ENCODE measurements around the gene PVALEF. TPM values are rescaled to one million over a fixed set of nuclear protein-coding genes. Genes with fewer than 3 reads are reported as not detected.

The PVALEF gene
- total RNA-seq, 4 donors from 2014 or later, result not detected

DNA sequence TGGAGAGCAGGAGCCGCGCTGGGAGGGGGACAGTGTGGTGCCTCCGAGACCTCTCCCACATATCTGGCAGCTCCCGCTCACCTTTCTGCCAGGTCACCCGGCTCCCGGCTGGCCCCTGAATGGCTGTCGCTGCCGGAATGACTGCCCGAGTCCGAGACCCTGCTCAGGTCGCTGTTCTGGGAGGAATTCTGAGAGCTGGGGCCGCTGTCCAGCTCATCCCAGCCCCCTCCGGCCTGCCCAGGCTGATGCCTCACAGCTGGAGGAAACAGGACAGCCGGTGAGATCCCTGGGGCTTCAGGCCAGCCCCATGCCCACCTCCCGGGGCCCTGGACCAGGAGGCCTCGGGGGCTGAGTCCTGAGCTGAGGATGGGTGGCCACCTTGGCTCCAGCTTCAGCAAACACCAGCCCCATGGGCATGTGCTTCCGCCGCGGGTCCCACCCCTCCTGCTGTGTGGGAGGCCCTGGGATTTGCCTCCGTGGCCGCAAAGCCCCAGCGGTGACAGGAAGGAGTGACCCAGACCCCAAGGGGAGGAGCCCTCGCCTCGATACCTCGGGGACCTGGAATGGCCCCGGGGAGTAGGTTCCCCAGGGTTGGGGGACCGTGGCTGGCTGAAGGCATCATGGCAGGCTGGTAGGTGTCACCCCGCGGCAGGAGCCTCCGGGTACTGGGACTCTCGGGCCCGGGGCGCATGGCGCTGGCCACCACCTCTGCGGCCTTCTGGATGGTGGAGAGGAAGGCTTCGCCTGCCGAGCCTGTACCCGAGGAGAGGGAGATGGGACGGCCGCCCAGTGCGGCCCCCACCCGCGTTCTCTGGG lies 66.7 kb downstream of the PVALEF start:
- 91 to 94% methylated on average over 17 to 33 of the region's 43 CpGs for WGBS, 2 donors
- DNase-seq (ENCODE audit: low spot score in 2 of 2), result no peak
- intact Hi-C loops (cut with DNase I; ENCODE audit: low total_unique reads), result loop anchor here (10.0 kb wide), 1 partner anchor 207 kb away; no protein-coding TSS in a partner anchor
- TF ChIP-seq POLR2A (IDR thresholded peaks at IDR 0.05), result no peak
- TF ChIP-seq, protein P1, sequence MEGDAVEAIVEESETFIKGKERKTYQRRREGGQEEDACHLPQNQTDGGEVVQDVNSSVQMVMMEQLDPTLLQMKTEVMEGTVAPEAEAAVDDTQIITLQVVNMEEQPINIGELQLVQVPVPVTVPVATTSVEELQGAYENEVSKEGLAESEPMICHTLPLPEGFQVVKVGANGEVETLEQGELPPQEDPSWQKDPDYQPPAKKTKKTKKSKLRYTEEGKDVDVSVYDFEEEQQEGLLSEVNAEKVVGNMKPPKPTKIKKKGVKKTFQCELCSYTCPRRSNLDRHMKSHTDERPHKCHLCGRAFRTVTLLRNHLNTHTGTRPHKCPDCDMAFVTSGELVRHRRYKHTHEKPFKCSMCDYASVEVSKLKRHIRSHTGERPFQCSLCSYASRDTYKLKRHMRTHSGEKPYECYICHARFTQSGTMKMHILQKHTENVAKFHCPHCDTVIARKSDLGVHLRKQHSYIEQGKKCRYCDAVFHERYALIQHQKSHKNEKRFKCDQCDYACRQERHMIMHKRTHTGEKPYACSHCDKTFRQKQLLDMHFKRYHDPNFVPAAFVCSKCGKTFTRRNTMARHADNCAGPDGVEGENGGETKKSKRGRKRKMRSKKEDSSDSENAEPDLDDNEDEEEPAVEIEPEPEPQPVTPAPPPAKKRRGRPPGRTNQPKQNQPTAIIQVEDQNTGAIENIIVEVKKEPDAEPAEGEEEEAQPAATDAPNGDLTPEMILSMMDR (IDR thresholded peaks at IDR 0.05), result no peak
- no peak overlapping the region for H3K4me3 ChIP-seq (ENCODE audit: low read depth, poor library complexity, severe bottlenecking)

MicroRNAs encoded within 50 kb of the gene (microRNA counts, 767-probe panel; counts per million panel counts)
- microRNA hsa-miR-1250 (0 to 358 counts per million in 2 donors), microRNA hsa-miR-338-3p (10,378 to 11,611 counts per million in 2 donors), microRNA hsa-miR-338-5p (0 to 358 counts per million in 2 donors), microRNA hsa-miR-657 (0 to 358 counts per million in 2 donors)

Small RNA genes within 50 kb of the gene (microRNA-seq; reads per million reads assigned to microRNA genes)
- gene MIR1250 (ENCODE audit: borderline number of aligned reads in 1 of 2, borderline replicate concordance in 2 of 2), result 0 reads per million in 2 donors
- 0 reads per million in 2 donors for gene MIR3065 (ENCODE audit: borderline number of aligned reads in 1 of 2, borderline replicate concordance in 2 of 2)
- gene MIR338 (ENCODE audit: borderline number of aligned reads in 1 of 2, borderline replicate concordance in 2 of 2), result 0 reads per million in 2 donors
- 0 reads per million in 2 donors for gene MIR657 (ENCODE audit: borderline number of aligned reads in 1 of 2, borderline replicate concordance in 2 of 2)

Other genes with a start within 250 kb of the PVALEF start
- gene CHMP6, start 173.7 kb upstream of the PVALEF start, total RNA-seq, result 10 to 100 TPM; 19.8 to 36.7 (median 26.1) TPM
- gene BAIAP2, start 130.4 kb upstream of the PVALEF start, total RNA-seq, result 100 to 1,000 TPM; 190 to 308 (median 224) TPM
- 1 to 10 TPM in 3 of 4 donors, under 1 TPM in 1; 0.81 to 3.5 (median 2.2) TPM for gene AATK, start 714 bp downstream of the PVALEF start, total RNA-seq
- gene CEP131, start 57.5 kb downstream of the PVALEF start, total RNA-seq, result 10 to 100 TPM in 1 of 4 donors, 1 to 10 TPM in 3; 4.3 to 12.9 (median 8.4) TPM
- 100 to 1,000 TPM in 1 of 4 donors, 10 to 100 TPM in 3; 40.7 to 104 (median 62.6) TPM for gene TEPSIN, start 73.5 kb downstream of the PVALEF start, total RNA-seq
- 10 to 100 TPM; 10.0 to 30.4 (median 15.9) TPM for gene NDUFAF8, start 73.8 kb downstream of the PVALEF start, total RNA-seq
- 100 to 1,000 TPM in 1 of 4 donors, 10 to 100 TPM in 3; 47.5 to 100 (median 73.3) TPM for gene SLC38A10, start 129.8 kb downstream of the PVALEF start, total RNA-seq
- gene BAHCC1, start 229.9 kb downstream of the PVALEF start, total RNA-seq, result 10 to 100 TPM in 2 of 4 donors, 1 to 10 TPM in 2; 4.1 to 14.2 (median 10.0) TPM